HPDE6-E6E7 (cell line): ENCODE results near the gene KIF20B.
A peak's percentile ranks its signal among the peaks of the same experiment; 100 is the strongest.

ENCODE experiments used
- DNase-seq: peaks from one replicate; pipeline ENCODE4 v3.0.0; 2011; ENCODE audit warnings: missing footprints; ENCODE audit errors: extremely low spot score

The KIF20B gene

GRCh38 chr10:89701242-89702120, at the start of gene KIF20B:
Gene KIF20B (plus strand): TSS chr10:89701590. CDS start chr10:89705295, 3,705 bp downstream.
- DNase-seq: peak; percentile 98

- DNase-seq: no peak
Measured at GRCh38 chr10:89651916-89652573, 49.3 kb upstream of the KIF20B start.

GRCh38 chr10:89652806-89653370, 48.5 kb upstream of the KIF20B start:
- no peak for DNase-seq

GRCh38 chr10:89653410-89653869, 48.0 kb upstream of the KIF20B start:
- DNase-seq: no peak

GRCh38 chr10:89655722-89656121, 45.7 kb upstream of the KIF20B start:
- no peak for DNase-seq

GRCh38 chr10:89657302-89657701, 44.1 kb upstream of the KIF20B start:
- no peak for DNase-seq

GRCh38 chr10:89659143-89660131, 42.0 kb upstream of the KIF20B start:
- DNase-seq: no peak

- DNase-seq: no peak
Measured at GRCh38 chr10:89662596-89662995, 38.8 kb upstream of the KIF20B start.

- DNase-seq: no peak
Measured at GRCh38 chr10:89663144-89663543, 38.2 kb upstream of the KIF20B start.

- no peak for DNase-seq
Measured at GRCh38 chr10:89664203-89664602, 37.2 kb upstream of the KIF20B start.

- peak; percentile 54 for DNase-seq
Measured at GRCh38 chr10:89665302-89665701, 36.1 kb upstream of the KIF20B start.

GRCh38 chr10:89666138-89666537, 35.3 kb upstream of the KIF20B start:
- DNase-seq: no peak

GRCh38 chr10:89668386-89669071, 32.9 kb upstream of the KIF20B start:
- DNase-seq: no peak

GRCh38 chr10:89669985-89670384, 31.4 kb upstream of the KIF20B start:
- no peak for DNase-seq

GRCh38 chr10:89670926-89671325, 30.5 kb upstream of the KIF20B start:
- DNase-seq: no peak

GRCh38 chr10:89677341-89677740, 24.0 kb upstream of the KIF20B start:
- DNase-seq: no peak

GRCh38 chr10:89679986-89680385, 21.4 kb upstream of the KIF20B start:
- DNase-seq: no peak

- DNase-seq: no peak
Measured at GRCh38 chr10:89683883-89684282, 17.5 kb upstream of the KIF20B start.

GRCh38 chr10:89684604-89685003, 16.8 kb upstream of the KIF20B start:
- no peak for DNase-seq

GRCh38 chr10:89685936-89686335, 15.5 kb upstream of the KIF20B start:
- DNase-seq: no peak

- no peak for DNase-seq
Measured at GRCh38 chr10:89690027-89690426, 11.4 kb upstream of the KIF20B start.
